H1 (cell line): ENCODE data around the gene ZNF281. TPM values are rescaled to one million over a fixed set of nuclear protein-coding genes. Genes with fewer than 3 reads are reported as not detected.

ENCODE experiments used
- CTCF ChIA-PET: fragments of 300-600 bp; sonication (Branson Sonifier 250); formaldehyde crosslinking; loops from one replicate; lab custom pipeline; 2021; ENCODE audit not compliant: partially characterized antibody; lab: Charles Lee
- POLR2A ChIA-PET: fragments of 300-600 bp; sonication (Branson Sonifier 250); formaldehyde crosslinking; loops from one replicate; lab custom pipeline; 2021; ENCODE audit warnings: inconsistent platforms; ENCODE audit not compliant: partially characterized antibody; lab: Charles Lee
- DNase-seq, 2 experiments: peaks; one replicate each; pipeline versions ENCODE4 v3.0.0 to v3.0.0-alpha.2; 2010 to 2022; ENCODE audit warnings: low spot score in 2 of 2, low read depth in 1 of 2, mixed read lengths in 1 of 2
- FAIRE-seq: peaks from 2 replicates; lab custom pipeline; 2011; peaks lifted over from hg19 to GRCh38; lab: Jason Lieb, UNC
- H2AFZ ChIP-seq: 2 replicates; pipeline ENCODE4 v1.8.1; 2012; ENCODE audit warnings: low read length, inconsistent platforms
- H2AK5ac ChIP-seq: 2 replicates; pipeline ENCODE4 v1.6.1; 2013; ENCODE audit warnings: low read depth, low read length
- H2BK120ac ChIP-seq: replicated peaks from 2 replicates; pipeline ENCODE3; 2013; ENCODE audit warnings: low read depth, low read length, inconsistent platforms
- H2BK12ac ChIP-seq: 2 replicates; pipeline ENCODE4 v1.6.1; 2013; ENCODE audit warnings: low read depth, low read length
- H2BK15ac ChIP-seq: 2 replicates; pipeline ENCODE4 v1.6.1; 2013; ENCODE audit warnings: low read length
- H2BK20ac ChIP-seq: 2 replicates; pipeline ENCODE4 v1.6.1; 2013; ENCODE audit warnings: low read length
- H2BK5ac ChIP-seq: 2 replicates; pipeline ENCODE4 v1.6.1; 2013; ENCODE audit warnings: low read depth, low read length
- H3K14ac ChIP-seq: 2 replicates; pipeline ENCODE4 v1.6.1; 2013; ENCODE audit warnings: inconsistent platforms; ENCODE audit not compliant: insufficient read length
- H3K18ac ChIP-seq: 2 replicates; pipeline ENCODE4 v1.6.1; 2013; ENCODE audit warnings: low read length; ENCODE audit errors: extremely low read depth
- H3K23ac ChIP-seq: 2 replicates; pipeline ENCODE4 v1.6.1; 2013; ENCODE audit warnings: inconsistent platforms; ENCODE audit not compliant: insufficient read length
- H3K23me2 ChIP-seq: 2 replicates; pipeline ENCODE4 v1.6.1; 2013; ENCODE audit warnings: low read depth, low read length
- H3K27ac ChIP-seq: 2 replicates; pipeline ENCODE4 v1.6.1; 2011; ENCODE audit warnings: low read depth, low read length, inconsistent platforms
- H3K27me3 ChIP-seq, 4 experiments: replicated peaks in 1 of 4; 1 replicate in 1 of 4; 2 replicates in 3 of 4; pipeline versions ENCODE4 v1.6.1 to v1.8.1; 2011 to 2013; ENCODE audit warnings: low read length in 3 of 4, mild to moderate bottlenecking in 3 of 4, inconsistent platforms in 2 of 4, mixed read lengths in 2 of 4, moderate library complexity in 1 of 4; ENCODE audit not compliant: control insufficient read depth in 3 of 4, insufficient read depth in 3 of 4; ENCODE audit errors: extremely low read depth in 1 of 4
- H3K36me3 ChIP-seq, 4 experiments: 2 replicates each; pipeline versions ENCODE4 v1.6.1 to v1.8.1; 2011 to 2013; ENCODE audit warnings: mild to moderate bottlenecking in 4 of 4, low read length in 3 of 4, moderate library complexity in 2 of 4, control low read depth in 1 of 4, inconsistent platforms in 1 of 4; ENCODE audit not compliant: insufficient read depth in 4 of 4, control insufficient read depth in 2 of 4
- H3K4ac ChIP-seq: replicated peaks from 2 replicates; pipeline ENCODE3; 2013; ENCODE audit warnings: low read length, low read depth, mixed read lengths, inconsistent platforms; ENCODE audit not compliant: insufficient read length
- H3K4me1 ChIP-seq, 4 experiments: replicated peaks in 1 of 4; 1 replicate in 1 of 4; 2 replicates in 3 of 4; pipeline versions ENCODE4 v1.6.1 to v1.8.1; 2011 to 2013; ENCODE audit warnings: low read length in 3 of 4, inconsistent platforms in 2 of 4, mixed read lengths in 1 of 4; ENCODE audit not compliant: insufficient read depth in 4 of 4, control insufficient read depth in 3 of 4
- H3K4me2 ChIP-seq, 2 experiments: 2 replicates each; pipeline versions ENCODE4 v1.6.1 to v1.8.1; 2011 to 2013; ENCODE audit warnings: low read depth in 2 of 2, low read length in 2 of 2, control low read depth in 1 of 2, inconsistent platforms in 1 of 2, mild to moderate bottlenecking in 1 of 2; ENCODE audit not compliant: insufficient read depth in 1 of 2
- H3K4me3 ChIP-seq, 4 experiments: fragments of 200-600, 300-600 bp in 1 of 4; sonication (generic), shearing (Covaris generic), sonication (Bioruptor Twin) in 1 of 4; 2 replicates each; pipeline versions ENCODE4 v1.5.1 to v1.8.1; 2011 to 2016; ENCODE audit warnings: low read length in 4 of 4, low read depth in 3 of 4, control low read depth in 2 of 4, inconsistent platforms in 2 of 4, mild to moderate bottlenecking in 2 of 4, mixed read lengths in 1 of 4, moderate library complexity in 1 of 4; ENCODE audit not compliant: insufficient read depth in 2 of 4; ENCODE audit errors: extremely low read depth in 1 of 4
- H3K56ac ChIP-seq: replicated peaks from 2 replicates; pipeline ENCODE3; 2013; ENCODE audit warnings: low read depth, mild to moderate bottlenecking, mixed read lengths, low read length, inconsistent platforms; ENCODE audit not compliant: insufficient read length
- H3K79me1 ChIP-seq: 2 replicates; pipeline ENCODE4 v1.6.1; 2013; ENCODE audit warnings: low read depth, low read length, control low read depth
- H3K79me2 ChIP-seq, 2 experiments: 2 replicates each; pipeline versions ENCODE4 v1.6.1 to v1.8.1; 2012 to 2013; ENCODE audit warnings: low read length in 2 of 2, mild to moderate bottlenecking in 2 of 2, inconsistent platforms in 1 of 2; ENCODE audit not compliant: insufficient read depth in 2 of 2, control insufficient read depth in 1 of 2
- H3K9ac ChIP-seq, 4 experiments: replicated peaks in 1 of 4; 1 replicate in 1 of 4; 2 replicates in 3 of 4; pipeline versions ENCODE4 v1.6.1 to v1.8.1; 2011 to 2013; ENCODE audit warnings: low read depth in 3 of 4, low read length in 3 of 4, control low read depth in 2 of 4, mild to moderate bottlenecking in 2 of 4, moderate library complexity in 2 of 4, inconsistent platforms in 1 of 4; ENCODE audit errors: extremely low read depth in 1 of 4
- H3K9me3 ChIP-seq, 2 experiments: 2 replicates each; pipeline versions ENCODE4 v1.6.1 to v1.8.1; 2012 to 2013; ENCODE audit warnings: mild to moderate bottlenecking in 2 of 2, moderate library complexity in 2 of 2, control low read depth in 1 of 2, inconsistent platforms in 1 of 2, low read depth in 1 of 2, low read length in 1 of 2, mixed read lengths in 1 of 2; ENCODE audit not compliant: insufficient read depth in 2 of 2
- H4K20me1 ChIP-seq, 2 experiments: replicated peaks in 1 of 2; 2 replicates each; pipeline versions ENCODE3 to v1.8.1; 2011 to 2013; ENCODE audit warnings: inconsistent platforms in 2 of 2, low read length in 2 of 2, mild to moderate bottlenecking in 1 of 2; ENCODE audit not compliant: insufficient read depth in 2 of 2, control insufficient read depth in 1 of 2
- H4K5ac ChIP-seq: 2 replicates; pipeline ENCODE4 v1.6.1; 2013; ENCODE audit warnings: low read length, low read depth, mixed read lengths, inconsistent platforms; ENCODE audit not compliant: insufficient read length
- H4K8ac ChIP-seq: 2 replicates; pipeline ENCODE4 v1.8.0; 2013; ENCODE audit warnings: mild to moderate bottlenecking, moderate library complexity, low read length, inconsistent platforms; ENCODE audit not compliant: insufficient read depth; ENCODE audit errors: extremely low read depth
- H4K91ac ChIP-seq: replicated peaks from 2 replicates; pipeline ENCODE3; 2013; ENCODE audit warnings: low read length, mixed read lengths, inconsistent platforms; ENCODE audit not compliant: insufficient read length
- CBX8 ChIP-seq: fragments of 300-800, 300-1000 bp; sonication (generic); IDR thresholded peaks from 2 replicates; pipeline ENCODE4 v1.7.1; 2016; ENCODE audit warnings: low read depth, low read length, borderline replicate concordance
- SP2 ChIP-seq: IDR thresholded peaks from 2 replicates; pipeline ENCODE4 v1.6.1; 2012; ENCODE audit warnings: mild to moderate bottlenecking, low read length, inconsistent platforms
- TAF7 ChIP-seq: optimal IDR thresholded peaks from 2 replicates; pipeline ENCODE3; 2011; ENCODE audit warnings: low read depth, mild to moderate bottlenecking, inconsistent platforms, low read length, moderate library complexity, borderline replicate concordance
- WGBS, 2 experiments: shearing (Covaris generic) in 1 of 2; methylation state at CpG; one replicate each; pipeline versions ENCODE4 v1.1.6 to v1.1.7; 2013 to 2015; ENCODE audit warnings: low lambda C conversion rate in 2 of 2, mixed read lengths in 2 of 2, inconsistent platforms in 1 of 2, low coverage in 1 of 2, missing lambda C conversion rate in 1 of 2; ENCODE audit not compliant: insufficient replicate concordance in 2 of 2, insufficient coverage in 1 of 2, insufficient read length in 1 of 2; ENCODE audit errors: extremely low coverage in 1 of 2, missing lambda C conversion rate in 1 of 2; 5-methylcytosine and 5-hydroxymethylcytosine counted together
- polyA plus RNA-seq, 7 experiments: library from polyadenylated mRNA; depleted of rRNA in 3 of 7; stranded (reverse) in 5 of 7; unstranded in 2 of 7; fragments of >200 nt in 5 of 7; fragments of 200-250 nt in 2 of 7; gene quantifications; 1 replicate in 5 of 7; 2 replicates in 1 of 7; 4 replicates in 1 of 7; pipeline versions ENCODE4 v1.2.1 to v1.2.3, GENCODE V29; 2011 to 2013; ENCODE audit warnings: missing spikeins in 2 of 7, mixed read lengths in 2 of 7
- total RNA-seq: library from RNA; stranded (reverse); fragmentation: NEBNext Ultra II Directional; extraction: Animal tissue kit (Norgen Biotek cat#: 25700); gene quantifications from 2 replicates; pipeline ENCODE4 v1.2.1, GENCODE V29; 2021

Gene ZNF281
- total and polyA plus RNA-seq, 2 of the 8 experiments (the other 6 are each of a cell fraction or from before 2014, with no cell fraction given), result 19.5 to 61.4 TPM

- CTCF ChIA-PET, result interaction anchor here (1.0 to 2.4 kb wide), 4 partner anchors 9 to 93 kb away, joined by 3 to 8 read pairs (median 4); no protein-coding TSS in a partner anchor
- no peak overlapping the region for H2BK15ac ChIP-seq
- no peak for FAIRE-seq
Measured at GRCh38 chr1:200401263-200401662, 8.6 kb downstream of the ZNF281 start.

More at GRCh38 chr1:200401263-200401662, 8.6 kb downstream of the ZNF281 start:
- Histone ChIP-seq H3K79me2 (peaks cover 5 to 82% of the 10 kb centered on the region in 2 experiments; a peak in 3 of 4 replicates), H2AK5ac (no peak overlapping the region), H2AFZ (no peak overlapping the region), H3K36me3 (peaks cover 0 to 49% (median 4%) of the 10 kb centered on the region in 4 experiments; a peak in 4 of 8 replicates), H3K9ac (no peak overlapping the region)
- TF ChIP-seq CBX8 (no peak), TAF7 (no peak), SP2 (no peak)
- TF ChIP-seq, all 59 proteins: peak for 0
- H3K23me2 ChIP-seq, result no peaks in the 10 kb centered on the region
- no peaks in the 10 kb centered on the region for H3K27me3 ChIP-seq
- H4K91ac ChIP-seq, result no peak overlapping the region
- H3K4me2 ChIP-seq, result no peak overlapping the region
- H4K5ac ChIP-seq, result no peak overlapping the region
- 81% methylated on average over 2 of the region's 2 CpGs; no CpG with 5 or more reads in 1 of the 2 experiments for WGBS, 2 experiments
- no peak overlapping the region for H3K4me3 ChIP-seq
- H2BK12ac ChIP-seq, result no peak overlapping the region
- no peak overlapping the region for H2BK120ac ChIP-seq
- H3K56ac ChIP-seq, result no peak overlapping the region
- no peak overlapping the region for H2BK5ac ChIP-seq
- H3K4ac ChIP-seq, result no peak overlapping the region
- H3K27ac ChIP-seq, result no peak overlapping the region
- POLR2A ChIA-PET, result interaction anchor here (0.8 to 2.3 kb wide), 8 partner anchors 9 to 35 kb away, joined by 3 to 19 read pairs (median 3); partner anchors contain the start of gene ZNF281
- H4K8ac ChIP-seq, result no peak overlapping the region
- H4K20me1 ChIP-seq, result no peaks in the 10 kb centered on the region
- no peak overlapping the region for H3K18ac ChIP-seq
- H2BK20ac ChIP-seq, result no peak overlapping the region
- peaks cover 2 to 7% (median 3%) of the 10 kb centered on the region in 4 experiments; a peak in 5 of 7 replicates for H3K4me1 ChIP-seq
- no peak overlapping the region for H3K23ac ChIP-seq
- H3K14ac ChIP-seq, result no peak overlapping the region
- no peak for DNase-seq
- H3K79me1 ChIP-seq, result no peaks in the 10 kb centered on the region
- H3K9me3 ChIP-seq, result no peaks in the 10 kb centered on the region
